Spinal cord (tissue), 10 donors: ENCODE measurements around the gene AKAP12. TPM values are rescaled to one million over a fixed set of nuclear protein-coding genes. Genes with fewer than 3 reads are reported as not detected.

ENCODE experiments used
- DNase-seq, 6 donors: peaks; one replicate each; pipeline versions ENCODE4 v3.0.0 to v3.0.0-alpha.2; 2013 to 2015; ENCODE audit warnings: low spot score in 6 of 6, low read depth in 4 of 6
- H3K27ac ChIP-seq: one replicate; pipeline ENCODE4 v1.5.1; 2013; ENCODE audit warnings: low read depth, low read length, control low read depth
- H3K27me3 ChIP-seq: one replicate; pipeline ENCODE4 v1.6.1; 2013; ENCODE audit warnings: low read length; ENCODE audit not compliant: control insufficient read depth, insufficient read depth
- H3K36me3 ChIP-seq: one replicate; pipeline ENCODE4 v1.6.1; 2013; ENCODE audit warnings: low read length; ENCODE audit not compliant: control insufficient read depth, insufficient read depth
- H3K4me1 ChIP-seq: one replicate; pipeline ENCODE4 v1.6.1; 2013; ENCODE audit warnings: low read length; ENCODE audit not compliant: control insufficient read depth, insufficient read depth
- H3K4me3 ChIP-seq: one replicate; pipeline ENCODE4 v1.5.1; 2013; ENCODE audit warnings: low read depth, low read length, control low read depth
- H3K9me3 ChIP-seq: one replicate; pipeline ENCODE4 v1.6.1; 2013; ENCODE audit warnings: low read length; ENCODE audit not compliant: control insufficient read depth, insufficient read depth
- WGBS: methylation state at CpG from one replicate; pipeline ENCODE4 v1.1.5; 2013; ENCODE audit warnings: missing lambda C conversion rate; ENCODE audit not compliant: insufficient coverage; 5-methylcytosine and 5-hydroxymethylcytosine counted together
- long read RNA-seq, 4 donors: transcript quantifications; one replicate each; lab custom pipeline, GENCODE V29; 2026
- polyA plus RNA-seq, 2 donors: library from polyadenylated mRNA; unstranded; fragments of 120-200 nt; gene quantifications; one replicate each; pipeline ENCODE4 v1.2.1, GENCODE V29; 2013; ENCODE audit not compliant: insufficient read length in 2 of 2
- total RNA-seq, 2 donors: library from RNA; depleted of rRNA in 1 of 2; stranded (reverse); fragments of 120-200 nt in 1 of 2; fragments of >200 nt in 1 of 2; gene quantifications; one replicate each; pipeline versions ENCODE4 v1.2.3 to v1.2.4, GENCODE V29; 2013 to 2014
- donor health status: healthy.

The AKAP12 gene, protein sequence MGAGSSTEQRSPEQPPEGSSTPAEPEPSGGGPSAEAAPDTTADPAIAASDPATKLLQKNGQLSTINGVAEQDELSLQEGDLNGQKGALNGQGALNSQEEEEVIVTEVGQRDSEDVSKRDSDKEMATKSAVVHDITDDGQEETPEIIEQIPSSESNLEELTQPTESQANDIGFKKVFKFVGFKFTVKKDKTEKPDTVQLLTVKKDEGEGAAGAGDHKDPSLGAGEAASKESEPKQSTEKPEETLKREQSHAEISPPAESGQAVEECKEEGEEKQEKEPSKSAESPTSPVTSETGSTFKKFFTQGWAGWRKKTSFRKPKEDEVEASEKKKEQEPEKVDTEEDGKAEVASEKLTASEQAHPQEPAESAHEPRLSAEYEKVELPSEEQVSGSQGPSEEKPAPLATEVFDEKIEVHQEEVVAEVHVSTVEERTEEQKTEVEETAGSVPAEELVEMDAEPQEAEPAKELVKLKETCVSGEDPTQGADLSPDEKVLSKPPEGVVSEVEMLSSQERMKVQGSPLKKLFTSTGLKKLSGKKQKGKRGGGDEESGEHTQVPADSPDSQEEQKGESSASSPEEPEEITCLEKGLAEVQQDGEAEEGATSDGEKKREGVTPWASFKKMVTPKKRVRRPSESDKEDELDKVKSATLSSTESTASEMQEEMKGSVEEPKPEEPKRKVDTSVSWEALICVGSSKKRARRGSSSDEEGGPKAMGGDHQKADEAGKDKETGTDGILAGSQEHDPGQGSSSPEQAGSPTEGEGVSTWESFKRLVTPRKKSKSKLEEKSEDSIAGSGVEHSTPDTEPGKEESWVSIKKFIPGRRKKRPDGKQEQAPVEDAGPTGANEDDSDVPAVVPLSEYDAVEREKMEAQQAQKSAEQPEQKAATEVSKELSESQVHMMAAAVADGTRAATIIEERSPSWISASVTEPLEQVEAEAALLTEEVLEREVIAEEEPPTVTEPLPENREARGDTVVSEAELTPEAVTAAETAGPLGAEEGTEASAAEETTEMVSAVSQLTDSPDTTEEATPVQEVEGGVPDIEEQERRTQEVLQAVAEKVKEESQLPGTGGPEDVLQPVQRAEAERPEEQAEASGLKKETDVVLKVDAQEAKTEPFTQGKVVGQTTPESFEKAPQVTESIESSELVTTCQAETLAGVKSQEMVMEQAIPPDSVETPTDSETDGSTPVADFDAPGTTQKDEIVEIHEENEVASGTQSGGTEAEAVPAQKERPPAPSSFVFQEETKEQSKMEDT (N-terminal part only)
- total RNA-seq: 100 to 1,000 TPM; 213 to 292 TPM
- 100 to 1,000 TPM in 1 of 2 donors, 10 to 100 TPM in 1; 94.8 to 102 TPM for polyA plus RNA-seq
- long read RNA-seq, donor 1, full-length matches to known transcripts: 2 of 97 reads
- long read RNA-seq, donor 1, partial matches to known transcripts: 95 of 97 reads
- long read RNA-seq, donor 1, other reads (novel, unspliced or antisense): 0 of 97 reads
- long read RNA-seq, donor 2, partial matches to known transcripts: 22 of 22 reads
- long read RNA-seq, donor 2, other reads (novel, unspliced or antisense): 0 of 22 reads
- long read RNA-seq, donor 3, partial matches to known transcripts: 62 of 62 reads
- long read RNA-seq, donor 3, other reads (novel, unspliced or antisense): 0 of 62 reads
- long read RNA-seq, donor 4, full-length matches to known transcripts: 1 of 84 reads
- long read RNA-seq, donor 4, partial matches to known transcripts: 83 of 84 reads
- long read RNA-seq, donor 4, other reads (novel, unspliced or antisense): 0 of 84 reads

DNA sequence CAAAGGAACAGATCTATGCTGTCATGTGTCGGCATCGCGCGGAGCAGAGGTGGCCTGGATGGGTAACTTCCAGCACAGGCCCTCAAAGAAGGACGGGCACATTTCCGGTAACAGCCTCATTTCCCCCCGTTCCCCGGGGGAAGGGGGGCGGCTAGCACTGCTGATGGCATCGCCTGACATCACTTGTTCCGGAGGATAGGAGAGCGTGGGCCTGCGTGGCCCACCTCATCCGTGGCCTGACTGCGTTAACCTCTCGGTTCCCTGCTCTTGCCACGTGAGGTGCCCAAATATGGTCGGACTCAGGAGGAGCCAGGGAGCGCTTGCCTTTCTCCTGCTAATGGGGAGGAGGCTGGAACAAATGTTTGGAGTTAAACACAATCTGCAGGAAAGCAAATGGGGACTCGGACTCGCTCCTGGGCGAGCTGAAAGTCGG lies at the start of gene AKAP12:
TSS of gene AKAP12 (plus strand) at position 365 of the 433 bp plus-strand sequence. CDS start 596 bp downstream, outside the sequence.
- peaks cover 11% of the 10 kb centered on the region for H3K4me1 ChIP-seq
- peak within 1 kb of the TSS; percentile 96 for H3K27ac ChIP-seq
- no peaks in the 10 kb centered on the region for H3K36me3 ChIP-seq
- DNase-seq: peak in 3 of 6 donors; percentile 52 to 91 (median 80)
- WGBS: 9% methylated on average over 23 of the region's 23 CpGs
- no peaks in the 10 kb centered on the region for H3K27me3 ChIP-seq
- no peaks in the 10 kb centered on the region for H3K9me3 ChIP-seq
- peak within 1 kb of the TSS; percentile 96 for H3K4me3 ChIP-seq

DNA sequence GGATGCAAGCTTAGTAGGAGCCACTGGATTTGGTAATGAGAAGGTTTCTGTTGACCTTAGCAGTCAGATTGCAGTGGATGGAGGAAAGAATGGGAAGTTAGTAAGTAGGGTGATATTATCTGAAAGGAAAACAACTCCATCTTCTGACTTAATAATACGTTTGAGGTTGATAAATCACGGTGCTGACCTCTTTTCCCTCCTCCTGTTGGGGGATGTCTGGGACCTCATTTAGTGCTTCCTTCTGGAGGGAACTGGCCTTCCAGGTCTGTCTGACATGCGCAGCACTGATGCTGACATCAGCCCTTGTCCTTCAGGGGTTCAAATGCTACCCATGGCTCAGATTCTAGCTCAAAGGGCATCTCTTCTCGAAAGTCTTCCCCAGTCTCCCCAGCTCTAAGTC lies 48.2 kb upstream of the AKAP12 start:
- H3K27ac ChIP-seq: no peak overlapping the region
- no peaks in the 10 kb centered on the region for H3K4me1 ChIP-seq
- WGBS: 100% methylated on average over 3 of the region's 4 CpGs
- DNase-seq: no peak
- H3K27me3 ChIP-seq: no peaks in the 10 kb centered on the region
- no peak overlapping the region for H3K4me3 ChIP-seq
- no peaks in the 10 kb centered on the region for H3K9me3 ChIP-seq
- no peaks in the 10 kb centered on the region for H3K36me3 ChIP-seq

DNA sequence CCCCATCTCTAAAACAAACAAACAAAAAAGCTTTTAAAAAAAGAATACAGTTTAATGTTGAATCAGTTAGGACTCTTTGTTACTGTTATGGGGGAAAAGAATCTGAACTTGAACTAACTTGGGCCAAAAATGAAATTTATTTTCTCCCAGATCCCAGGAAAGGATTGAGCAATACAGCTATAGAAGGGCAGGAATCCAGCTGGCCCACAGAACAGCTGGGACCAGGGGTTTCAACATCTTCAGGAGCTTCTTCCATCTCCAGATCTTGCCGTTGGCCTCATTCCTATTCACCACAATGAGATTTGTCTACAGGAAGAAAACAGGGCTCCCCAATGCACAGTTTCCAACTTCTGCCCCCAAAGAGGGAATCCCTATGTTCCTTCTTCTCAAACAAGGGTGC lies 43.2 kb upstream of the AKAP12 start:
- no peak for DNase-seq
- WGBS: 86% methylated on average over 1 of the region's 1 CpG
- H3K27ac ChIP-seq: no peak overlapping the region

DNA sequence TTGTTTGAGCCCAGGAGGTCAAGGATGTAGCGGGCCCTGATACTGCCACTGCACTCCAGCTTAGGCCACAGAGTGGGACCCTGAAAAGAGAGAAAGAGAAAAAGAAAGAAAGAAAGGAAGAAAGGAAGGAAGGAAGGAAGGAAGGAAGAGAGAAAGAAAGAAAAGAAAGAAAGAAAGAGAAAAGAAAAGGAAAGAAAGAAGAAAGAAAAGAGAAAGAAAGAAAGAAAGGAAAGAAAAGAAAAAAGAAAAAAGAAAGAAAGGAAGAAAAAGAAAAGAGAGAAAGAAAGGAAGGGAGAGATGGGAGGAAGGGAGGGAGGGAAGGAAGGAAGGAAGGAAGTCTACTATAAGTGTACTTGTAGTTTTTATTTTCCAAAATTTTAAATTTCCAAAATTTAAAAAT lies 42.2 kb upstream of the AKAP12 start:
- Histone ChIP-seq H3K27ac (no peak overlapping the region), H3K36me3 (no peaks in the 10 kb centered on the region), H3K4me1 (no peaks in the 10 kb centered on the region), H3K27me3 (no peaks in the 10 kb centered on the region), H3K9me3 (no peaks in the 10 kb centered on the region), H3K4me3 (no peak overlapping the region)
- no peak for DNase-seq
- 100% methylated on average over 1 of the region's 1 CpG for WGBS

More for the DNA sequence above, 43.2 kb upstream of the AKAP12 start:
- no peaks in the 10 kb centered on the region for H3K27me3 ChIP-seq
- no peaks in the 10 kb centered on the region for H3K9me3 ChIP-seq
- H3K4me3 ChIP-seq: no peak overlapping the region
- no peaks in the 10 kb centered on the region for H3K36me3 ChIP-seq
- no peaks in the 10 kb centered on the region for H3K4me1 ChIP-seq

DNA sequence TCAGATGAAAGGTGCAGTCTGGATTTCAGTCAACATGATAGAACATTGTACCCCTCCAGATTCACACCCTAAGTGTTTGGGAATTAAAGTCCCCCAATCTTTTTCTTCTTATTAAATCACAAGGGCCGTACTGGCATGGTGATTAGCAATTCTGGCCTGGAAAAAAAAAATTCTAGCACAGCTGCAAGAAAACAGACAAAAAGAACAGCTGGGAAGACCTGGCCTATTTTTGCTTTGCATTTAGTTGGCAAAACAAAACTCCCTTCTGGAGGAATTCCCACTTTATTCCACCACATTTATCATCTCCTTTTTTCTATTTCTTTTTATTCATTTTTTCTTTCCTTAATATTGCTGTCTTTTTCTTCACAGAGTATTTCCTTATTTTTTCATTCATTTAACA lies 39.8 kb upstream of the AKAP12 start:
- Histone ChIP-seq H3K27me3 (no peaks in the 10 kb centered on the region), H3K27ac (no peak overlapping the region), H3K36me3 (no peaks in the 10 kb centered on the region), H3K9me3 (no peaks in the 10 kb centered on the region), H3K4me1 (no peaks in the 10 kb centered on the region), H3K4me3 (no peak overlapping the region)
- DNase-seq: no peak
- WGBS: 40% methylated on average over 1 of the region's 1 CpG

DNA sequence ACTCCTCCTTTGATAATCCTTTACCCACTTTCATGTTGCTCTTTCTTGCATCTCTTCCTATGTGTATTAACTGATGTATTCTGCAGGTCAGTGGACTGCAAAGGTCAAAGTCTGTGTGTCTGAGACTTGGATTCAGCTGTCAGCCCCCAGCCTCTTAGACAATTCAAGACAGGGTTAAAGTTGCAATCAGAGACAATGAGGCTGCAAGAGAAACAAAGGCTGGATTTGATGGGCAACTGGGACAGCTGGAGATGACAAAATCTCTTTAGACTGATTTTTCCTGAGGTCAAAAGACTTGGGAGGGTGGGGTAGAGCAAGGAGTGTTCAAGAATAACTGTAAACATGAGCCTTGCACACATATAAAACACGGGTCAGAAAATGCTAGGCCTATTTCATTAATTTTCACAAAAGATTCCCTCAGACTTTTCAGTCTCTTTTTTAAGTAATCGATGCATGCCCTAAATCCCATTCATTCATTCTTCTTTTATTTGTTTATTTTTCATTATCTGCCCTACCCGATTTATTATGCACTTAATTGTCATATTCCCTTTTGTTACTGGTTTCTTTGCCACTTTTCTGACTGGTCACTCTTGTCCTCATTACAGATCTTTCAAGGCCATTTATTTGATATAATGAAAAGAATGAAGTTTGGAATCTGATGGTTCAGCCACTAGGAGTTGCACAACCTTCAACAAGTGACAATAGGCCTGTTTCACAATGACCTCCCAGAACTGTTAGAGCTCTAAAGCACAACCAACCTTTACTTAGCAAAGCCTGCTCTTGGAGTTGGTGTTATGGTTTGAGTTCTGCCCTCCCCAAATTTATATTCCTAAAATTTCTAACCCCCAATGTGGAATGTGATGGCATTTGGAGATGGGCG lies 33.8 kb upstream of the AKAP12 start:
- H3K9me3 ChIP-seq: peaks cover 1% of the 10 kb centered on the region
- DNase-seq: no peak
- 80% methylated on average over 1 of the region's 4 CpGs for WGBS

DNA sequence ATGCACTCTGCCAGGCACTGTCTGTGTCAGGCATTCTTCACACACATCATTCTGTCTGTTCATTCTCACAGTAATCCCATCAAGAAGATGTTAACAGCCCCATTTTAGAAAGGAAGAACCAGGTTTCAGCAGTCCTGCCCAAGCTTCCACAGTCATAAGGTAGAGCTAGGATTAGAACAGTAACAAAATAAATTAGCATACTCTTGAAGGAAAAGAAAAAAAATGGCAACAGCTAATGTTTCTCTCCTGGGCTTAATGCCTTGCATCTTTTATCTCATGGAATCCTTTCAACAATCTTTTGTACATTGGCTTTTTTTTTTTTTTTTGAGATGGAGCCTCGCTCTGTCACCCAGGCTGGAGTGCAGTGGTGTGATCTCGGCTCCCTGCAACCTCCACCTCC lies 32.1 kb upstream of the AKAP12 start:
- peaks cover 2% of the 10 kb centered on the region for H3K9me3 ChIP-seq
- no CpG with 5 or more reads among the region's 2 CpGs for WGBS
- no peak for DNase-seq
- no peaks in the 10 kb centered on the region for H3K36me3 ChIP-seq
- H3K27ac ChIP-seq: no peak overlapping the region
- H3K4me3 ChIP-seq: no peak overlapping the region
- H3K4me1 ChIP-seq: peaks cover 4% of the 10 kb centered on the region
- no peaks in the 10 kb centered on the region for H3K27me3 ChIP-seq

More for the DNA sequence above, 33.8 kb upstream of the AKAP12 start:
- Histone ChIP-seq H3K27me3 (no peaks in the 10 kb centered on the region), H3K27ac (no peak overlapping the region), H3K36me3 (no peaks in the 10 kb centered on the region), H3K4me1 (peaks cover 4% of the 10 kb centered on the region), H3K4me3 (no peak overlapping the region)
